Stimulated activated CD4-positive, alpha-beta T cell treated with anti-CD3 and anti-CD28 coated beads, Interleukin-1b, Interleukin-23, amount 100 ng/mL, for 4 hours (primary cell): ENCODE results near the gene STK17A.
A peak's percentile ranks its signal among the peaks of the same experiment; 100 is the strongest.

Experiments used
- DNase-seq, 2 donors: peaks; one replicate each; pipeline ENCODE4 v3.0.0-alpha.2; 2020; ENCODE audit warnings: low read depth in 2 of 2

STK17A gene

DNA sequence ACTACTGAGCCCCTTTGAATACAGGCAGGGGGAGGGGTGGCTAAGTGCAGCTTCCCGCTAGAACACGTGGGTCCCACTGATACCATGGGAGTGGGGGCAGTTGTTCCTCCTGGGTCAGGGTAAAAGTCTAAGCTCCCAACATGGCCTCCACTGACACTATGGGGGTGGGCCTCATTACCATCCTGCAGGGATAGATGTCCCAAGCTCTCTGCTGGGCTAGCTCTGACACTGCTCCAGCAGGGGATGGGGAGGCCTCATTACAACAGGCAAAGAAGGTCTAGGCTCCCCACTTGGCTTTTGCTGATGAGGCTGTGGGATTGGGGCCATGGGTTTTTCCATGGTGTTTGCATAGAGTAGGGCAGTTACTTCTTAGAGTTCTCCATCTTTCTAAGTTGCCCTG is 51.5 kb downstream of the STK17A start:
- no peak for DNase-seq

- no peak for DNase-seq
These were observed 53.2 kb downstream of the STK17A start for GRCh38 chr7:43636093-43636492.

DNA sequence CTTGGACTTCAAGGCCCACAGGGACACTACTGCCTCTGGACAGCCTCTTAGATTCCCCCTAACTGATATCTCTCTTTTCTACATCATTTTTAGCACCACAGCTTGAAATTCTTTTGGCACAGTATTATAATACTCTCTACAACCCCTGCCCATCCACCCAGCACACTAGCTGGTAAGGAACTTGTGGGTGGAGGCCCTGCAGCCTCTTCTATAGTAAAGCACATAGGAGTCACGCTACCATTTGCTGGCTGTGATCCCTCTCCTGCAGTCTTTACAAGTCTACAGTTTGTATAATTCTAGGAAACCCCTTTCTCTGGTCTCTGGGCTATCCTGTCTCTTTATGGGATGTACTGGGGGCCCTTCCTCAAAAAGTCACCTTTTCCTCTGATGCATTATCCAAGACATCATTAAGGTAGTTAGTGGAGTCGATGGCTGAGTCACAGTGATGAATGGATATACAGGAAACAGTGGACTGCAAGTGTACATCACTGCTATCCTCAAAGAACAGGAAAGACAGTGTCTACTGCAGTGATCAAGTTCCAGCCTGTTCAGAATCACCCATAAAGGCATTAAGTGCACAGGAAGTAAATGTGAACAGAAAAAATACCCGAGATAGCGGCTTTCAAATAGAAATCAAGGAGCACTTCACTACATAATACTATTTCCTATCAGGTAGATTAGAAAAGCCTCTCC is 54.4 kb downstream of the STK17A start:
- no peak for DNase-seq

DNA sequence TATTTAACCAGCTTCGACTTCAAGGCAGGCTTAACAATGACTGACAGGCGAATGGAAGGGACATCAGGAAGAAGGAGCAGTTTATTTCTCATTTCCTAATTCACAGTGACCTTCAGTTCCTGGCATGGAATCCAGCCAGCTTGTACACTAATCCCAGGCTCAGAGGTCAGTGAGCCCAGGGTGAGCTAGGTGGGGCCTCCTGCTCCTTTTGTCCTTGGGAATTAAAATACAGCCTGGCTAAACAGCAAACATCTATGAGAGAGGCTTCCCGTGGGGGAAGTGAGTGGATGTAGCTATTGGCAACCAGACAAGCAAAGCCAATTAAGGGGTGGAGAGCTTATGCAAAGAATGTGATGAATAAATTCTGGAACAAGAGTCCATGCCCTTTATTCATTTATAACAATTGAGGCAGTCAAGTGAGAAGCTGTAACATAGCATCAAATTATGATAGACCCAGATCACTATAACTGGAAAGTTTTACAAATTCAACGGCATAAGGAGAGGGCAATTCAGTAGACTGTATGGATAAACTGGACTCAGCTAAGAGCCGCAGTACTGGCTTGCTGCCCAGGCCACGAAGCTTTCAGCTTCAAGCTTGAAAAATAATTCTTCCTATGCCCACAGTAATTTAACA is 57.1 kb downstream of the STK17A start:
- DNase-seq, result no peak

- no peak for DNase-seq
These were observed 57.8 kb downstream of the STK17A start for GRCh38 chr7:43640679-43641078.

DNA sequence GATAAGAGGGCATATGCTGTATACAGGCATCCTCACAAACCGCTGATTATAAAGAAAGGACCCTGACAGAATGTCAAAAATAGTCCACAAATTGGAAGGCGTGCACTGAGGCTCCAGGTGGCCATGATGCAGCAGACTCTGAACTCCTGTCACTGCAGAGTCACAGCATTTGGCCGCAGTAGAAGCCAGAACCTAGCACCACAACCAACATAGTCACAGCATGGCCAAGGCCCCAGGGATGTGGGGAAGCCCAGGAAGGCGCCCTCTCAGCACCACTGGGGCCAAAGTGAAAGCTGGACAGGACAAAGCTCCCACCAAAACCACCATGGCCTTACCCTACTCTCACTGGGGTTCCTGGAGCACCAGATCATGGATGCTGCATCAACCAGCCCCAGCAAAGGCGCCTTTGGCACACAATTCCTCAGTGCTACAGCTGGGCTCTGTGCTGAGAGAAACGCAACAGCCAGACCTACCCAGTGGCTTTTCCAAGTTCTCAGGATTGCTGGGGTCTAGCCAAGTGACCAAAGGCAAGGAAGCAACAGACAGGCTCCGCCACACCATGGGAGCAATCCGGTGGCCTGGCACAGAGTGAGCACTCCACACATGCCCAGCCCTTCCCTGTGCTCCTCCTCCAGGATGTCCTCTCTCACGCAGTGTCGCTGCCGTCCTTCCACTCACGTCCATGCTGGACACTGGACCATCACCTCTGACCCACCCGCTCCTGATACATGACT is 60.2 kb downstream of the STK17A start:
- no peak for DNase-seq

DNA sequence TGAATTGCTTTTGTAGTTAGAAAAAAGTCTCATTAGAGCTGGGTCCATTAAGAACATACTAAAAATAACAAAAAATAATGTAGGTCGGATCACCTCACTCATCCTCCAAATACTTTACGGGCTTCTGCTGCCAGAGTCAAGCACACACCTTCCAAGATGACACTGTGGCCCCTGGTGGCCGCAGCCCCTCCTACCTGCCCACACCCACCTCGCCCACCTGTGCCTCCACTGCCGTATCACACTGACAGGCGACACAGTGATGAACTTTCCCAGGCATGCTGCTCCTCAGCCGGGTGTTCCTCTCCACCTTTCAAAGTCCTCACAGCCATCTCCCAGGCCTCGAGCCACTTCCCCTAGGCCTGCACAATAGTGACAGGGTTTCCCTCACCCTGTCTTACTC is 60.9 kb downstream of the STK17A start:
- no peak for DNase-seq

DNA sequence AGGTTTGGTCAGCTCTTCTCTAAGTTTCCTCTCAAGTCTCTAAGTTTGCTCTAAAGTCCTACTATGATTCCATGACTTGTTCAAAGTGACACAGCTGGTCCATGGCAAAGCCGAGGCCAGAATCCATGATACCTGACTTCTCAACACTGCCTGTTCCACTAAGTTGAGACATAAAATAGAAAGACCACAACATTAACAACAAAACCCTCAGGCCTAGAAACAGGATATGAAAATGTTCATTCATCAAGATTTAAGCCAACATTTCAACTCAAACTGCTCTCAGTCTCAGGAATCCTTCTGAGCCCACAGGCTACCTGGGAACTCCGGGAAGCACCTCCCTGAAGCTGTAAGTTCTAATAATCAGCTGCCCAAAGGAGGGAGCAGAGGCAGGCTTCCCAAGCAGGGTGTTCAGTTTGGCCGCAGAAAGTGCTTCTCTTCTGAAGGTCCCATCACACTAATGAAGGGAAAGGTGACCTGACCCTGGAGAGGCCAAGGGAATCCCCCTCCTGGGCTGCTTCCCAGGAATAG is 62.9 kb downstream of the STK17A start:
- DNase-seq, result no peak

- DNase-seq, result no peak
These were observed 63.9 kb downstream of the STK17A start for GRCh38 chr7:43646603-43647338.

DNA sequence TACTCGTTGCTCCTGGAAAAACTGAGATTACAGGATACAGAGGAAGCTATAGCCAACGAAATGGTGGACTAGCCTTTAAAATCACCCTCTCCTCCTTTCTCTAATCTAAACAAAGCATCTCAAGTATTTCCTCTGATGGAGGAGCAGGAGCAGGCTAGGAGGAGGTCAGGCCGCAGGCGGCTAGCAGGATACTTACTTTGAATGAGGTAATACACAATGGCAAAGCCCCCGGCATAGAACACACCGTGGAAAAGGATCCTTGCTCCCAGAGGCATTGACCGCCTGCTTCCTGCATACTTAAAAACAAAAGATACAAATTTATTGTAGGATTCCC is 64.4 kb downstream of the STK17A start:
- no peak for DNase-seq

DNA sequence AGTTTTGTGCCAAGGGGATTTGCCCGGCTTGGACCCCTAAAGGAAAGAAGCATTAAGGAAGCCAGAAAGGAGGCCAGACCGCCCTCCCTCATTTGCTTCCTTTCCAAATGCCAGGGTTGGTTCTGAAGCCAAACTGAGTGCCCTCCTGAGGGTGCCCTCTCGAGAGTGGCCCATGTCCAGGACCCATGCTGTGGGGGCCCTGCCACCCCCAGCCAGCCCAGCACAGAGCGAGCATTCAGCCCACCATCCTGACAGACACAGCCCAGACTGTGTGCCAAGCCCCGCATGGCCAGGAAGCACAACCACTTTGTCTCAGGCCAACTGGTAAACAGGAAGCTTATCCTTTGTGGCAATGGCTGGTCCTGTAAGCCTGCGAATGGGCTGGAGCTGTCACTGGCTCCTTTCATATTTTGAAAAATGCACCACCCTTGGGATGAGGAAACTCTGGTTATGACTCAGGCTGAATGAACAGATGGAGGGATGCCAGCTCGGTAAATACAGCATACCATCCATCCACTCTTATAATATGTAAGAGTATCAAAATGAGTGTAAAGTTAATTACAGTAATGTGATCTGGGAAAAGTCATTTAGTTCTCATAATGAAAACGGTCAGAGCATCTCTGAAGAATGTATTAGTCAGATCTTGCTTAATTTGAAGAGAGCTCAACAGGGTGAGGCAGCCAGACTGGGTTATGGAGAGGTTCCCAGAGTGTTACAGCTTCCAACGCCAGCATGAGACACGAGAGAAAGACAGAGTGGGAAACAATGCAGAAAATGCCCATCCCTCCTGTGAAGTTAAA is 65.0 kb downstream of the STK17A start:
- DNase-seq, result no peak

- peak in 1 of 2 donors; percentile 32 for DNase-seq
These were observed 65.8 kb downstream of the STK17A start for GRCh38 chr7:43648473-43649406.

- DNase-seq, result peak in 1 of 2 donors; percentile 30
These were observed 66.9 kb downstream of the STK17A start for GRCh38 chr7:43649755-43650274.

- DNase-seq, result no peak
These were observed 67.6 kb downstream of the STK17A start for GRCh38 chr7:43650457-43651052.

- no peak for DNase-seq
These were observed 69.5 kb downstream of the STK17A start for GRCh38 chr7:43652364-43652763.

DNA sequence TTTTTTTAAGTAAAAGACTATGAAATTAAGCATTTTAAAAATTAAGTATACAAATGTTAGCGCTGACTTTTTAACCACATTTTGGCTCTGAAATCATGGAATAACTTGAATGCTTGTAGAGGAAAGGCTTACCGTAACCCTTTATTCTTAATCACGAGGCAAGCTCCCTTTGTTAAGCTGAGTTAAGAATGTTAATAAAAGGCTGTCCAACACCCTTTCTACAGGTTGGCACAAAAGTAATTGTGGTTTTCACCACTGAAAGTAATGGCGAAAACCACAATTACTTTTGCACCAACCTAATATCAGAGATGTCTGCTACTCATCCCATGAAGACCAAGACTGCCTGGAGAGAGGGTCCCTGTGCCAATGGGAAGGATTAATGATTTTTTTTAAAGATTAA is 70.6 kb downstream of the STK17A start:
- DNase-seq, result no peak

DNA sequence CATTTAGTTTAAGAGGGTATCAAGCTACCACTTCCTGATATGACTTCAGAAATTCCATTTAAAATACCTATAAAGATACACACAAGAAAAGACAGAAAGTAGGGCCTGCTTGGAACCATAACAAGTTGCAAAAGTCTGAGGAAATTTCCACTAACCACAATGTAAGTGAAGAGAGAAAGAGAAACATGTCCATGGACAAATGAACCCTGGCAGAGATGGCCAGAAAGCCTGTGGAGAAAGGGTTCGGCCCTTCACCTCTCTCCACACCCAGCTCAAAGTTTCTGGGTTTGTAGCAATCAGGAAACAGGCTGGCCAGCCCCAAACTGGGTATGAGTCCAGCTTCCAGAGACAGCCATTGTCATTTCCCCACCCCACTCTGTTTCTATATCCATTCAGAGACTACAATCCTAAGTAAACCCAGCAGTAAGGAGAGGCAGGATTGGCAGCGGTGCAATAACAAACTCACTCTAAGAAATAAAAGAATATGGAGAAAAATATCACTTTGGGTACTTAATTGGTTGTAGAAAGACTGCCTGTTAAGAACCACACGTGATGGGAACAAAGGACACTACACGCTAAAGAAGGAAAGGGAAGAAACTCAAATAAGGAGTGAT is 71.1 kb downstream of the STK17A start:
- no peak for DNase-seq

DNA sequence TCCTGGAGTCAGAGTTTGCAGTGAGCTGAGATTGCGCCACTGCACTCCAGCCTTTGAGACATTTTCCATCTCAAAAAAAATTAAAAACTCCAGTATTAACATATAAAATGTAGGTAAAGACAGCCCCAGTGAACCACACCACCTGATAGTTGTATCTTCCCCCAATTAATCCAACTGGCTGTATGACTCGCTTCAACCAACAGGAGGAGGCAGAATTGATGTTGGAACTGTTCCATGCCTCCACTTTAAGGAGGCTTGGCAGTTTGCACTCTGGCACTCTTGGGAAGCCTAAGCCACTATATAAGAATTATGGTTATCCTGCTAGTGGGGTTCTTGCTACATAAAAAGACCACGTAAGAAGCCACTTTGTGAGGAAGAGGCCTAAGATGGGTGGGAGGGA is 72.7 kb downstream of the STK17A start:
- no peak for DNase-seq

DNA sequence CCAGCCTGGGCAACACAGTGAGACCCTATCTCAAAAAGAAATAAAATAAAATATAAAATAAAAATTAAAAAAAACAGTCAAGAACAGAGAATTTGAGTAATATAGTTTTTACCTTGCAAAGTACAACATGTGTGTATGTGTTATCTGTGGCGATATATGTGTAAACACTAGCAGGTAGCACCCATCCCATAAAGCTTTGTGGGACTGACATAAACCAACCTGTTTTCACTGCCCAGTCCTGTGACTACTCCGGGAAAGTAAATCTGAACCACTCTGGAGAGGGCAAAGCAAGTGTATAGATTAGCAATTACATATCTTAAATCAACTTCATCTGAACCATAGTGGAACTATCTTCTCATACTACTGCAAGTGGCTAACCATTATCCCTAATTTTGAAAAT is 74.1 kb downstream of the STK17A start:
- no peak for DNase-seq
